ENCODE data around the gene PTGFRN. TPM values are rescaled to one million over a fixed set of nuclear protein-coding genes. Genes with fewer than 3 reads are reported as not detected.

PTGFRN gene
- total and polyA plus RNA-seq, 2 of the 8 experiments (the other 6 are each of a cell fraction or from before 2014, with no cell fraction given): 13.0 to 32.6 TPM

DNA sequence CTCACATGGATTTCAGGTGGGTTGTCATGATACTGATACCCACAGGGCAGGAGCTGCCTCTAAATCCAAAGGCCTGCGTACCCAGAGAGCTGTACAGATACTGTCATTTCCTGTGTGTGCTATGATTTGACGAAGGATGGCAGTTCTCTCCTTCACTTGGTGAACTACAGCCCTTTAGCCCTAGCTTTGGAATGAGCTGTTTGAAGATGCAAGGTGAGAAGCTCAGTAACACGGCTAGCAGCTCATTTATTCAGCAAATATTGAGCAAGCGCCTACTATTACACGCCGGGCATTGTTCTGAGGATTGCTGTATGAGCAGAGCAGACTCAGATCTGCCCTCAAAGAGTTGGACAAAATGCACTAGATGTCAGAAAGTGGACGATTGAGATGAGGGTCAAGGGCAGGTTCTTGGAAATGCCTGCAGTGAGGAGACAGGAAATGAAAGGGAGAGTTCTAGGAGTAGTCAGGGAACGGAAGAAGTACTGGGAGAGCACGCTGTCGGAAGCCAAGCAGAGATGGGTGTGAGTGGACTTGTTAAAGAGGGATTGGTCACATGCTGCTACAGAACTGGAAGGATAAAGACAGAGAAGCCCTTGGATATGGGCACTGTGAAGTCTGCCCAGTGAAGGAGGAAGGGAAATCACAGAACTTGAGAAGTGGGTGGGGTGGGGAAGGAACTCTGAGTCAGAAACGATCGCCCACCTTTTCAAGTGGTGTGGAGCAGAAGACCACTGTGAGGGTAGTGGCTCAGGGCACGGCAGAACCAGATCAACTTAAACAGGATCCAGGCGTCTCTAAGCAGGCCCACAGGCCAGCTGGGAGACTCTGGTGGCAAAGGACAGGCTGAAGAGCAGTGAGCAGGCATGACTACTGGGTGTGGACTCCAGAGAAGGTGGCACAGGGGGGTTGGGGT lies 7.1 kb downstream of the PTGFRN start (continued):
- TF ChIP-seq CREB1 (IDR thresholded peaks at IDR 0.05): no peak
- TF ChIP-seq, protein P1, sequence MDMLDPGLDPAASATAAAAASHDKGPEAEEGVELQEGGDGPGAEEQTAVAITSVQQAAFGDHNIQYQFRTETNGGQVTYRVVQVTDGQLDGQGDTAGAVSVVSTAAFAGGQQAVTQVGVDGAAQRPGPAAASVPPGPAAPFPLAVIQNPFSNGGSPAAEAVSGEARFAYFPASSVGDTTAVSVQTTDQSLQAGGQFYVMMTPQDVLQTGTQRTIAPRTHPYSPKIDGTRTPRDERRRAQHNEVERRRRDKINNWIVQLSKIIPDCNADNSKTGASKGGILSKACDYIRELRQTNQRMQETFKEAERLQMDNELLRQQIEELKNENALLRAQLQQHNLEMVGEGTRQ (IDR thresholded peaks at IDR 0.05; ENCODE audit: low read length): no peak
- no peak for TF ChIP-seq TAF1 (IDR thresholded peaks at IDR 0.05; ENCODE audit: low read depth, low read length)
- TF ChIP-seq KDM1A (IDR thresholded peaks at IDR 0.05; ENCODE audit: borderline replicate concordance, low read length): no peak
- no peak for TF ChIP-seq GTF2F1 (IDR thresholded peaks at IDR 0.05; ENCODE audit: borderline replicate concordance, low read depth, low read length)

All from H1 (cell line).